NCI-H2227 treated with DMSO at 0.1 percent for 48 hours (cell line): ENCODE results near the gene LTBP2.
A peak's percentile ranks its signal among the peaks of the same experiment; 100 is the strongest.

Experiments
- DNase-seq: peaks from one replicate; lab custom pipeline; 2025; lab: John Stamatoyannopoulos, UW

LTBP2 gene

DNA sequence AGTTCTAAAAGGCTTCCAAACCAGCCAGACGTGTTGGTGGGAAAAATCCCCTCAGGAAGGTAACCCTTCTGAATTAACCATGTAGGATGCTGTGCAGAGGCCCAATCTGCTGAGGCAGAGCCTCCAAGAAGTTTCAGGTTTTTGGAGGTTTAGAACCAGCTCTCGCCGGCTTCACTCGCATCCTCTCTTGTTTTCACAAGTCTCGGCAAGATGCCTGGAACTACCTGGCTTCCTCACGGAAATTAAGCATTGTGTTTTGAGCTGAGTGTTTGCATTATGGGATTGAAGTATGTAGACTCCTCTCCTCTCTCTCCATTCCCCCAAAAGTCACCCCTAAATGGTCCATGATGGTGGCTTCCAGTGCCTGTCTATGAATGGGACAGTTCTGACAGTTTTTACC is 20.6 kb downstream of the LTBP2 start:
- no peak for DNase-seq

GRCh38 chr14:74589291-74589879 is 22.7 kb downstream of the LTBP2 start:
- DNase-seq, result no peak

DNA sequence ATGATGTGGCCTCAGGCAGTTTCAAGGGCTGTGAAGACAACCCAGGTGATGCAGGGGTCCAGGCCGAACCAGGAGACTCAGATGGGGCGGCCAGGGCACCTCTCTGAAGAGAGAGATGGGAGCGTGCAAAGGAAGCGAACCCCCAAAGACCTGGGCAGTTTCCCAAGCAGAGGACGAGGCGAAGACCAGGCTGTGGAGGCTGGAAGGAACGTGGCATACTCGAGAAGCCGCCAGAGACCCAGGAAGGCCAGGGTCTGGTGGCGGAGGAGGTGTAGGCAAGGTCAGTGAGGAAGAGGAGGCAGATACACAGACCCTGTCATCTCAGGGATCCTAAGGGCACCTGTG is 24.7 kb downstream of the LTBP2 start:
- no peak for DNase-seq

- no peak for DNase-seq
These were observed 25.2 kb downstream of the LTBP2 start for GRCh38 chr14:74586681-74587362.

- no peak for DNase-seq
These were observed 26.4 kb downstream of the LTBP2 start for GRCh38 chr14:74585406-74586335.

DNA sequence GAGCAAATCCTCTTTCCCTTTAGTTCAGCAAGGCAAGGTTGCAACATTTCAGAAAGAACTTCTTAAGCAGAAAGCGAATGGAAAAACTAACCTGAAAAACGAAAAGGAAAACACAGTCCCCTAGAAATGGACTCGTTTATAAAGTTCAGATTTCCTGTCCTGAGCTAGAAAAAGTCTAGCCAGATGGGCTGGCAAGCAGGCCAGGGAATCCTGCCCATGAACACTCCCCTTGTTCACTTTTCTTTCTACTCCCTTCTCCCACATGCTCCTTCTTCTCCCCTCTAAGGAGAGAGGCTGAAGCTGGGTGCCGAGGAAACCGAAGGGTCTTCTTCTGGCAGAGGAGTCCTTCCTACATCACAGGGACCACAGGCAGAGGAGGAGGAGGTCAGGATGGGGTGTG is 27.1 kb downstream of the LTBP2 start:
- no peak for DNase-seq

DNA sequence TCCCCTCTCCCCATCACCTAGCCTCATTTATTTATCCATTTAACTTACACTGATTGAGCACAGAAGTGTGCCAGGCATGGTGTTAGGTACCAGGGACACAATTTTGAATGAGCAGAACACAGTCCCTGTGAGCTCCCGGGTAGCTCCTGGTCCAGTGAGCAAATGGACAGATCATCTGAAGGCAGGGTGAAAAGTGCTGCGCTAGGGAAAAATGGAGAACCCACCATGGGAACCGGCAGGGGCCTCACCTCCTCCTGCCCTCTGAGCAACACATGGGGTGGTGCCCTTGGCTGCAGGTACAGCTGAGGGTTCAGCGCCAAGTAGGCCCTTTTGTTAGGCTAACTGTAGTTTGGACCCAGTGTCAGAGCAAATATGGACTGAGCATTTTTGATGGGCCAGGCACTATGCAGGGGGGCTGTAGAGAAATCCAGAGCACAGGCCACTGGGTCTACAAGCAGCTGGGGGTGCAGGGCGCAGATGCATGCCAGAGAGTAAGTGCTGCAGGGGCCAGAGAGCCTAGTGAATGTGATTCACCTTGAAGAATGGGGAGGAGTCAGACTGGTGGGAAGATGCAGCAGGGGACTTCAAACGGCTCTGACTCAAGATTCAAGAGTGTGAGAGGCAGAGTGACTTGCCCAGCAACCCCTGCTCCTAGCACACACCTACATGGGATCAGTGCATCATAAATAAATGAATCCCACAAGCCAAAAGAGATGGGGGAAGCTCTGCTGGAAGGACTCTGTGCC is 28.2 kb downstream of the LTBP2 start:
- no peak for DNase-seq

DNA sequence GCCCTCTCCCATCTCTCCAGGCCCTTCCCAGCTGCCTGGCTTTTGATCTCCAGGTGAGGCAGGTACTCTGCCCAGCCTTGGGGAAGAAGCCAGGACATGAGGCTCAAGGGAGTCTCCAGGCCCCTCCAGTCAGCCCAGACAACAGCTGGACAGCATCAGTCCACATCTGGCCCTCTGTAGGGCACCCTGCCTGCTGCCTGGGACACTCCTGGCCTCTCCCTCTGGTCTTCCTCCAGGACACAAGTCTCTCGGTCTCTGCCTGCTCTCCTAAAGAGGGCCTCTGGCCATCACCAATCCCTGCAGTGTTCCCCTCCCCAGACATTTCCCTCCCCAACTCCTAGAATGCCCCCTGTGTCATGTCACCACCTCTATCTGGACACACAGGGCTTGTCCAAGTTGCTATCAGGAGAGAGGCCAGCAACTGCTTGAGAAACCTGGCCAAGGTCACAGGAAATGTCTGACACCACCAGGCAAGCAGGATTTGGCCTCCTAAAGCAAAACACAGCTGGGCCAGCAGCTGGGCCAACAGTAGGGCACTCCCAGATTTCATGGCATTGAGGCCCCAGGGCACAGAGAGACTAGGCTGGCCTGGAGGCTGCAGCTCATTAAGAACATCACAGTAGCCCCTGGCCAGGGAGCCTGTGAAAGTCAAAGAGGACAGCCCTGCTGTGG is 29.0 kb downstream of the LTBP2 start:
- no peak for DNase-seq

- DNase-seq, result no peak
These were observed 31.8 kb downstream of the LTBP2 start for GRCh38 chr14:74580275-74580672.

DNA sequence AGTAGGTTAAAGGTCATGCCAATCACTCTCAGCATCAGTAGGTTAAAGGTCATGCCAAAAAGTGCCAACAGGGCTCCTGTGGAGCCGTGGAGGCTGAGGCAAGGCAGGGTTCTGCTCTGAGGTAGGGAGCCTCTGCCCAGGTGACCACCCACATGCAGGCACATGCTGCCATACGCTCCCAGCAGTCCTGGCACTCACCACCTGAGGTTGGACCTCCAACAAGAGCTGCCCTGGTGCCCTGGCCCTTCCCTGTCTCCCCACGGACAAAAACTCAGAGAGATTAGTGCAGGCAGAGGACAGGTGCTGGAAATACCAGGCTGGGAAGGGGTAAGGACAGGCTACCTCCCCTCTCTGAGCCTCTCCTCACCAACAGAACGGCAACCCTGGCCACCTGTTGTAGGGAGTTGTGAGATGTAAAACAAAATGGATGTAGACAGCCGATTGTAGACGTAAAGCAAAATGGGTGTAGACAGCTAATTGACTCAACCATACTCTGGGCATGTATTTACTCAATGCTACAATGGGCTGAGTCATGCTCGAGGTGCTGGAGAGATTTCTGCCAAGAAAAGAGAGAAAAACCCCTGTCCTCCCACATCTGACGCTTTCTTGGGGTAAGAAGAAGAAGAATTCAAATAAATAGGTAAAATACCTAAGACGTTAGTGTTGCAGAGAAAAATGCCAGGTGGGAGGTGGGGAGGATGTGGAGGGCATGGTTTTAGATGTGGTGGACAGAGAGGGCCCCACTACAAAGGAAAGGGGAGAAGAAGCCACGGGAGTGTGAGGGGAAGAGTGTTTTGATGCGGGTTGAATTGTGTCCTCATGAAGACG is 32.4 kb downstream of the LTBP2 start:
- no peak for DNase-seq

DNA sequence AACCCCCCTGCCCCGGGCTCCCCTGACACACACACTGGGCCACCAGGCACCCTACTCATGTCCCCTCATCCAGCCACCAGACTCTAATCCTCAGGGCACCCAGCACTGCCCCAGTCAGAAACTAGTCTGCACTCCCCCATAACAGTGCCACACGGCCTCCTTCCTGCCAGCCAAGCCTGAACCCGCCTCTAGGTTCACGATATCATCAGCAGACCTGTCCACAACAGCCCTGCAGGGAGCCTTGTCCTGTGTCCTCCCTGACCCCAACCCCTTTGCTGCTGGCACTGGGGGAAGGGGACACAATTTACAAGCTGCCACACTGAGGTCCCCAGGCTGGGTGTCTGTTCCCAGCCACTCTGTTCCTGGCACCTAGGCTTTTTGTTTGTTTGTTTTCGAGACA is 33.6 kb downstream of the LTBP2 start:
- DNase-seq, result no peak

DNA sequence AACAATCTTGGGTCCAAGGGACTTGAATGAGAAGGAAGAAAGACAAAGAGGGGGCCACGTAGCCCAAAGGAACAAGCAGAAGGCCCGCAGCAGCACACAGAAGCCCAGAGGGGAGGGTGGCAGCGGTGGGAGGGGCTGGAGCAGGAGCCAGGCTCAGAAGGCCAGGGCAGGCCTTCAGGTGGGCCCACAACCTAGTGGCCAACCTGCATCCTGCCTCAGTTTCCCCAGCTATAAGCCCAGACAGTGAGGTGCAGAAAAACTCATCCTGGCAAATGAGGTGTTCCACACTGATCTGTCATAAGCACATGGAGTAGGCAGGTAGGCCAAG is 34.1 kb downstream of the LTBP2 start:
- no peak for DNase-seq

- DNase-seq, result no peak
These were observed 34.6 kb downstream of the LTBP2 start for GRCh38 chr14:74577247-74577947.

GRCh38 chr14:74575936-74576335 is 36.1 kb downstream of the LTBP2 start:
- no peak for DNase-seq

GRCh38 chr14:74575507-74575906 is 36.5 kb downstream of the LTBP2 start:
- no peak for DNase-seq

GRCh38 chr14:74574706-74575105 is 37.3 kb downstream of the LTBP2 start:
- no peak for DNase-seq

DNA sequence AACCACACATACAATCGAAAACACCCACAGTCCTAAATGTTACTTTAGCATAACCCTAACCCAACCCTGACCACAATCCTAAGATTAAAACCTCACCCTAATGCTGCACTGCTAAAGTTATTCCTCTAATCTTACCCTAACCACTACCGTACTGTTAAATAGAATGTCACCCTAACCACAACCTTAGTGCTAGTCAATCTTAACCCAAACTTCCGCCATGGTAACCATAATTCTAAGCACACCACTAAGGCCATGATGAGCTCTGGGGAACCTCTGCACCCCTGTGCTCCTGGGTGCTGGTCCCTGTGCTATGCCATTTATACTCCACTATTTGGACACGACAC is 38.0 kb downstream of the LTBP2 start:
- DNase-seq, result no peak

DNA sequence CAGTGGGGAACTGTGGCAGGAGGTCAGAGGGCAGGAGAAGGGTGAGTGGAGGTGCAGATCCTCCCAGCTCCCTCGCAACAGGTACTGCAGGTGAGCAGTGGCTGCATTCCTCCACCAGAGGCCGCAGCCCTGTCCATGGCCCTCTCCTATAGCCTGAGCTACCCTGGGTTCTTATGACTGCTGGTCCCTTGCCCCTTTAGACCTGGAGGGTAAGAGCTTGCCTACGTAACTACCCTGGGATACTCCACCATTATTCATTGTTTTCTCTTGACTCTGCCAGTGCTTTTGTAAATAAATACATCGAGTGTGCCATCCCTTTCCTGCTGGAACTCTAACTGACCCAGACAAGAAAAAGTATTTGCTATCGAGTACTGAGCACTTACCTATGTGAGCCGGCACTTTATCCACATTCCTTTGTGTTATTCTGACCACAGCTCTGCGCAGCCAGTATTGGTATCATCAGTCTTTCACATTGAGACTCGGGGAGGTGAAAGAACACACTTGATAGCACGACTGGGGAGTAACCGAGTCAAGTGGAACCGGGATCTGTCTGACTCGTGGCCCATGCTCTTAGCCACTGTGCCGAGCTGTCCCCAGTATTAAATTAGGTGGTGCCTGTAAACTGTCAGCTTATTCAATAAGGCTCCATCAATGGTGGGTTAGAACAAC is 38.5 kb downstream of the LTBP2 start:
- DNase-seq, result no peak

DNA sequence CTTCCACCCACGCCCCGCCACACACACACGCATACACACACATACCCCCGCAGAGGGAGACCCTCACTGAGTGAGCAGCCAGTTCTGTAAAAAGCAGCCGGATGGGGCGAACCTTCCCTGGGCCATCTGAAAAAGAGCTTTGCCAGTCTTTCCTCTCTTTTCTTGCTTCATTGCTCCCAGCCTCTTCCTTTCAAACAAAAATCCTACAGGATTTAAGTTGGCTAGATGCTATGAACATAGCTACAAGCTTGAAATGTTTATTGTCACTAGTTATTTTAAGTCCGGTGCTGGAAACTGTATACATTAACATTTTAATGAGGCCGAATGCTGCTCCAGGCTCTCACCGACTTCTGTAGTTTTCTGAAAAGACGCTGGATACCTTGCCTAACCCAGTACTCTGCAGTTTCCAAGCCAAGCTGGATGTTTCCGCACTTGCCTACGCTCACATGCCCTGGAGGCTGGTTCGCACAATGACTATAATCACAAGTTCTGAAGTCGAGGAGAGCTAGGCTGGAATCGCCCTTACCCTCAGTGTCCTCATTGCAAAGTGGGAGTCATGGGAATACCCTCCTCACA is 39.2 kb downstream of the LTBP2 start:
- DNase-seq, result peak; percentile 33
